Cardiac fibroblast (primary cell): Measurements from ENCODE around the gene GPR176.

ENCODE experiments used
- DNase-seq, 2 donors: peaks; one replicate each; pipeline versions ENCODE4 v3.0.0 to v3.0.0-alpha.2; 2010; ENCODE audit warnings: low read depth in 2 of 2
- H3K4me3 ChIP-seq, 2 donors: replicated peaks in 1 of 2; 1 replicate in 1 of 2; 2 replicates in 1 of 2; pipeline ENCODE4 v1.5.1; 2011; ENCODE audit warnings: low read depth in 2 of 2, low read length in 2 of 2, mild to moderate bottlenecking in 2 of 2, moderate library complexity in 1 of 2
- CTCF ChIP-seq: IDR thresholded peaks from one replicate; pipeline ENCODE4 v1.5.1; 2011; ENCODE audit warnings: low read depth, mild to moderate bottlenecking, low read length, inconsistent platforms

Gene GPR176

GRCh38 chr15:39799552-39800011, 120.5 kb downstream of the GPR176 start:
- no peak for TF ChIP-seq CTCF
- H3K4me3 ChIP-seq, result no peak overlapping the region
- no peak for DNase-seq

- DNase-seq, result no peak
- no peak for TF ChIP-seq CTCF
Measured at GRCh38 chr15:39798382-39798781, 121.7 kb downstream of the GPR176 start.

GRCh38 chr15:39797407-39797806, 122.7 kb downstream of the GPR176 start:
- DNase-seq, result no peak
- TF ChIP-seq CTCF, result no peak
- H3K4me3 ChIP-seq, result no peak overlapping the region

More at GRCh38 chr15:39798382-39798781, 121.7 kb downstream of the GPR176 start:
- H3K4me3 ChIP-seq, result no peak overlapping the region

- H3K4me3 ChIP-seq, result no peak overlapping the region
- no peak for TF ChIP-seq CTCF
- no peak for DNase-seq
Measured at GRCh38 chr15:39796601-39797000, 123.5 kb downstream of the GPR176 start.

- TF ChIP-seq CTCF, result no peak
- no peak for DNase-seq
- H3K4me3 ChIP-seq, result no peak overlapping the region
Measured at GRCh38 chr15:39795486-39795885, 124.6 kb downstream of the GPR176 start.

GRCh38 chr15:39794954-39795353, 125.1 kb downstream of the GPR176 start:
- TF ChIP-seq CTCF, result no peak

GRCh38 chr15:39793923-39794322, 126.1 kb downstream of the GPR176 start:
- DNase-seq, result no peak
- no peak overlapping the region for H3K4me3 ChIP-seq
- no peak for TF ChIP-seq CTCF

More at GRCh38 chr15:39794954-39795353, 125.1 kb downstream of the GPR176 start:
- no peak overlapping the region for H3K4me3 ChIP-seq
- DNase-seq, result no peak
